Measurements from ENCODE around the gene ARHGEF25. TPM values are rescaled to one million over a fixed set of nuclear protein-coding genes. Genes with fewer than 3 reads are reported as not detected.

ARHGEF25 gene
- total RNA-seq, 2 donors from 2014 or later = 12.7 to 20.1 TPM

GRCh38 chr12:57604992-57605810, 6.0 kb upstream of the ARHGEF25 start:
- peaks cover 32% of the 10 kb centered on the region for H3K36me3 ChIP-seq (ENCODE audit: control insufficient read depth, insufficient read depth, low read length)
- peaks cover 7% of the 10 kb centered on the region for H3K4me1 ChIP-seq (ENCODE audit: control insufficient read depth, insufficient read depth, low read length)
- peak overlapping the region; percentile 68 for H3K27ac ChIP-seq (ENCODE audit: low read depth, low read length)
- Mint-ChIP-seq H3K4me3 (peak overlapping the region; percentile 83), H3K27ac (peak overlapping the region; percentile 77), H3K27me3 (ENCODE audit: insufficient read depth) (peaks cover 8% of the 10 kb centered on the region), H3K9me3 (no peaks in the 10 kb centered on the region), H3K4me1 (peaks cover 24% of the 10 kb centered on the region), H3K36me3 (ENCODE audit: low read depth) (peaks cover 39% of the 10 kb centered on the region)
- peaks cover 6% of the 10 kb centered on the region for H3K27me3 ChIP-seq (ENCODE audit: control insufficient read depth, insufficient read depth, low read length, poor library complexity, severe bottlenecking)
- peak overlapping the region; percentile 85 for H3K4me3 ChIP-seq (ENCODE audit: low read length)
- peak; percentile 85 for DNase-seq
- H3K9ac ChIP-seq (ENCODE audit: extremely low read depth, low read length, poor library complexity, severe bottlenecking) = peak overlapping the region; percentile 35
- H3K9me3 ChIP-seq (ENCODE audit: control insufficient read depth, low read length) = no peaks in the 10 kb centered on the region
- no peak for TF ChIP-seq CTCF (conservative IDR thresholded peaks at IDR 0.05)
- WGBS, 2 experiments (ENCODE audit: insufficient coverage in 1 of 2, insufficient read length in 1 of 2) = 5 to 24% methylated on average over 4 to 24 of the region's 25 CpGs

GRCh38 chr12:57605811-57606311, 5.4 kb upstream of the ARHGEF25 start:
- no peak for DNase-seq
- Histone ChIP-seq H3K36me3 (ENCODE audit: control insufficient read depth, insufficient read depth, low read length) (peaks cover 26% of the 10 kb centered on the region), H3K4me1 (ENCODE audit: control insufficient read depth, insufficient read depth, low read length) (peaks cover 7% of the 10 kb centered on the region), H3K27ac (ENCODE audit: low read depth, low read length) (no peak overlapping the region), H3K9me3 (ENCODE audit: control insufficient read depth, low read length) (no peaks in the 10 kb centered on the region), H3K9ac (ENCODE audit: extremely low read depth, low read length, poor library complexity, severe bottlenecking) (no peak overlapping the region), H3K4me3 (ENCODE audit: low read length) (peak overlapping the region; percentile 85), H3K27me3 (ENCODE audit: control insufficient read depth, insufficient read depth, low read length, poor library complexity, severe bottlenecking) (peaks cover 12% of the 10 kb centered on the region)
- Mint-ChIP-seq H3K4me3 (peak overlapping the region; percentile 83), H3K27me3 (ENCODE audit: insufficient read depth) (peaks cover 15% of the 10 kb centered on the region), H3K9me3 (no peaks in the 10 kb centered on the region), H3K27ac (no peak overlapping the region), H3K36me3 (ENCODE audit: low read depth) (peaks cover 33% of the 10 kb centered on the region), H3K4me1 (peaks cover 26% of the 10 kb centered on the region)
- no peak for TF ChIP-seq CTCF (conservative IDR thresholded peaks at IDR 0.05)
- WGBS, 2 experiments (ENCODE audit: insufficient coverage in 1 of 2, insufficient read length in 1 of 2) = 72 to 90% methylated on average over 4 of the region's 4 CpGs

- no peak overlapping the region for H3K27ac Mint-ChIP-seq
- no peak overlapping the region for H3K9ac ChIP-seq (ENCODE audit: extremely low read depth, low read length, poor library complexity, severe bottlenecking)
Observed at GRCh38 chr12:57606399-57606798, 4.8 kb upstream of the ARHGEF25 start.

More at GRCh38 chr12:57606399-57606798, 4.8 kb upstream of the ARHGEF25 start:
- Histone ChIP-seq H3K4me1 (ENCODE audit: control insufficient read depth, insufficient read depth, low read length) (peaks cover 7% of the 10 kb centered on the region), H3K36me3 (ENCODE audit: control insufficient read depth, insufficient read depth, low read length) (peaks cover 20% of the 10 kb centered on the region), H3K4me3 (ENCODE audit: low read length) (peak overlapping the region; percentile 85), H3K9me3 (ENCODE audit: control insufficient read depth, low read length) (no peaks in the 10 kb centered on the region), H3K27me3 (ENCODE audit: control insufficient read depth, insufficient read depth, low read length, poor library complexity, severe bottlenecking) (peaks cover 15% of the 10 kb centered on the region), H3K27ac (ENCODE audit: low read depth, low read length) (no peak overlapping the region)
- TF ChIP-seq CTCF (conservative IDR thresholded peaks at IDR 0.05) = no peak
- no peaks in the 10 kb centered on the region for H3K9me3 Mint-ChIP-seq
- no peak overlapping the region for H3K4me3 Mint-ChIP-seq
- DNase-seq = no peak
- H3K27me3 Mint-ChIP-seq (ENCODE audit: insufficient read depth) = peaks cover 16% of the 10 kb centered on the region
- WGBS, 2 experiments (ENCODE audit: insufficient coverage in 1 of 2, insufficient read length in 1 of 2) = 92% methylated on average over 2 of the region's 2 CpGs; no CpG with 5 or more reads in 1 of the 2 experiments
- H3K4me1 Mint-ChIP-seq = peaks cover 26% of the 10 kb centered on the region
- H3K36me3 Mint-ChIP-seq (ENCODE audit: low read depth) = peaks cover 27% of the 10 kb centered on the region

Data from endodermal cell (in vitro differentiated cells).